ENCODE measurements around the gene GALNS. TPM values are rescaled to one million over a fixed set of nuclear protein-coding genes. Genes with fewer than 3 reads are reported as not detected.

The GALNS gene
- total and polyA plus RNA-seq, 2 of the 4 experiments (the other 2 are of a cell fraction) = 7.2 to 32.5 TPM

- H2AK9ac ChIP-seq (replicated peaks; ENCODE audit: low read depth, low read length, poor library complexity) = no peak overlapping the region
- dilution Hi-C loops (cut with HindIII; ENCODE audit: low sequenced_read_pairs, unreplicated experiment) (no loop called here), intact Hi-C loops (cut with micrococcal nuclease) (no loop called here), in situ Hi-C loops (cut with MboI; ENCODE audit: low sequenced_read_pairs) (no loop called here)
- CTCF ChIA-PET = no interaction called here
- POLR2A ChIA-PET (ENCODE audit: unreplicated experiment) = no interaction called here
- H3K4me1 ChIP-seq (ENCODE audit: control insufficient read depth, insufficient read depth, low read length) = peaks cover 3% of the 10 kb centered on the region; the same call in 1 of the 2 replicates
- no peak overlapping the region for H4K8ac ChIP-seq (ENCODE audit: low read depth in 2 of 2, low read length in 2 of 2)
- DNase-seq (no peak), ATAC-seq (ENCODE audit: low read depth) (no peak)
- peaks cover 4 to 20% of the 10 kb centered on the region in 2 experiments for H3K79me1 ChIP-seq (ENCODE audit: low read depth in 1 of 2, low read length in 2 of 2)
- no peak overlapping the region for H2BK15ac ChIP-seq (ENCODE audit: low read depth, low read length)
- no peak overlapping the region for H3K27ac ChIP-seq (ENCODE audit: insufficient read depth, low read length)
- H3K4me2 ChIP-seq (ENCODE audit: low read depth, low read length) = no peak overlapping the region
- no peak overlapping the region for H3K4ac ChIP-seq (ENCODE audit: low read depth, low read length)
- no peak overlapping the region for H3K9ac ChIP-seq (ENCODE audit: low read depth, low read length)
- no peak overlapping the region for H3K14ac ChIP-seq (replicated peaks; ENCODE audit: low read depth, low read length)
- no peak overlapping the region for H3K23ac ChIP-seq (ENCODE audit: low read depth, low read length)
- TF ChIP-seq RAD21 (IDR thresholded peaks at IDR 0.05; ENCODE audit: low read length) = no peak
- TF ChIP-seq, protein P1, sequence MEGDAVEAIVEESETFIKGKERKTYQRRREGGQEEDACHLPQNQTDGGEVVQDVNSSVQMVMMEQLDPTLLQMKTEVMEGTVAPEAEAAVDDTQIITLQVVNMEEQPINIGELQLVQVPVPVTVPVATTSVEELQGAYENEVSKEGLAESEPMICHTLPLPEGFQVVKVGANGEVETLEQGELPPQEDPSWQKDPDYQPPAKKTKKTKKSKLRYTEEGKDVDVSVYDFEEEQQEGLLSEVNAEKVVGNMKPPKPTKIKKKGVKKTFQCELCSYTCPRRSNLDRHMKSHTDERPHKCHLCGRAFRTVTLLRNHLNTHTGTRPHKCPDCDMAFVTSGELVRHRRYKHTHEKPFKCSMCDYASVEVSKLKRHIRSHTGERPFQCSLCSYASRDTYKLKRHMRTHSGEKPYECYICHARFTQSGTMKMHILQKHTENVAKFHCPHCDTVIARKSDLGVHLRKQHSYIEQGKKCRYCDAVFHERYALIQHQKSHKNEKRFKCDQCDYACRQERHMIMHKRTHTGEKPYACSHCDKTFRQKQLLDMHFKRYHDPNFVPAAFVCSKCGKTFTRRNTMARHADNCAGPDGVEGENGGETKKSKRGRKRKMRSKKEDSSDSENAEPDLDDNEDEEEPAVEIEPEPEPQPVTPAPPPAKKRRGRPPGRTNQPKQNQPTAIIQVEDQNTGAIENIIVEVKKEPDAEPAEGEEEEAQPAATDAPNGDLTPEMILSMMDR (conservative IDR thresholded peaks at IDR 0.05; ENCODE audit: low read depth, low read length) = no peak
- no peak for TF ChIP-seq MAZ (IDR thresholded peaks at IDR 0.05; ENCODE audit: borderline replicate concordance, low read depth, low read length)
- no peak for TF ChIP-seq SMC3 (IDR thresholded peaks at IDR 0.05; ENCODE audit: low read depth, low read length)
- H2BK5ac ChIP-seq (ENCODE audit: low read depth, low read length, poor library complexity, severe bottlenecking) = no peak overlapping the region
- no peak overlapping the region for H4K91ac ChIP-seq (ENCODE audit: insufficient read depth, low read depth, low read length)
- peaks cover 14% of the 10 kb centered on the region; the same call in 1 of the 2 replicates for H4K20me1 ChIP-seq (ENCODE audit: insufficient read depth, low read length)
- H3K4me3 ChIP-seq (ENCODE audit: insufficient read depth, low read depth, low read length) = no peak overlapping the region
- no peak overlapping the region for H3K56ac ChIP-seq (ENCODE audit: extremely low read depth, insufficient read depth, low read length)
- peaks cover 15% of the 10 kb centered on the region for H3K36me3 ChIP-seq (ENCODE audit: control insufficient read depth, insufficient read depth, low read length)
- H3K18ac ChIP-seq (ENCODE audit: low read depth, low read length) = no peak overlapping the region
- no peaks in the 10 kb centered on the region for H3K9me1 ChIP-seq (ENCODE audit: insufficient read depth, low read length)
- 98% methylated on average over 8 of the region's 18 CpGs; no CpG with 5 or more reads in 1 of the 2 experiments for WGBS, 2 experiments (ENCODE audit: extremely low coverage in 2 of 2, insufficient read length in 1 of 2)
- H3K27me3 ChIP-seq (ENCODE audit: control insufficient read depth, insufficient read depth, low read length) = no peaks in the 10 kb centered on the region
- H2AK5ac ChIP-seq (ENCODE audit: low read depth, low read length) = no peak overlapping the region
- BruUV-seq (replicated peaks) = no TSS peak
- H4K5ac ChIP-seq (ENCODE audit: low read depth, low read length) = no peak overlapping the region
- H2AFZ ChIP-seq (replicated peaks; ENCODE audit: low read length, poor library complexity) = no peak overlapping the region
- H3K9me3 ChIP-seq (ENCODE audit: control insufficient read depth, insufficient read depth, low read length) = no peaks in the 10 kb centered on the region
- H2BK120ac ChIP-seq (ENCODE audit: low read depth, low read length) = no peak overlapping the region
- no peak overlapping the region for H2BK20ac ChIP-seq (ENCODE audit: low read depth, low read length)
Measured at GRCh38 chr16:88847654-88848053, 9.1 kb downstream of the GALNS start.

Measured in IMR-90 (cell line).